C1 segment of cervical spinal cord (tissue), 14 donors: ENCODE results near the gene MTA1.
A peak's percentile ranks its signal among the peaks of the same experiment; 100 is the strongest.

ENCODE experiments used
- DNase-seq, 14 donors: peaks; one replicate each; lab custom pipeline; 2025; lab: John Stamatoyannopoulos, UW

MTA1 gene

DNA sequence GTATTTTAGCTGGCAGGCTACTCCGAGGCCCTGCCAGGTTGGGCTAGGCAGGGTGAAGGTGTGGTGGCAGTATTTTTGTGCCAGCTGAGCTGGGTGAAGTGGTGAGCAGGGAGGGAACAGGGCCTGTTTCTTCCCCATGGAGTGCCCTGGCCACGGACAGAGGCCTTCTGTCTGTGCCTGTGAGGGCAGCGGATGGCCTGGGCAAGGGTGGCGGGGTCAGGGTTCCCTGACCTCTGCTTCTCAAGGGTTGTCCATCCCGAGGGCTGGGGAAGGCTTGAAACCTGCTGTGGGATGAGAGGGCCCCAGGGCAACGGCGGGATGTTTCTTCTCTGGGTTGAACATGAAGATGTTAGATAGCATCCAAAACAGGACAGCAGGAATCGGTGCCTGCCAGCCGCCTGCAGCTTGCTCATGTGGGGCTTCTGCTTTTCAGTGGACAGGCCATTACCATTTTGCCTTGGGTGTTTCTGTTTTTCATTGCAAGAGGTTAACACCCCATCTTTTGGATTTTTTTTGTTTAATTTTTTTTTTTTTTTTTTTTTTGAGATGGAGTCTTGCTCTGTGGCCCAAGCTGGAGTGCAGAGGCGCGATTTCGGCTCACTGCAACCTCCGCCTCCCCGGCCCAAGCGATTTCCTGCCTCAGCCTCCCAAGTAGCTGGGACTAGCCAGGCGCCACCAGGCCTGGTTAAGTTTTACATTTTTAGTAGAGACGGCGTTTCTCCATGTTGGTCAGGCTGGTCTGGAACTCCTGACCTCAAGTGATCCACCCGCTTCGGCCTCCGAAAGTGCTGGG is 3.3 kb downstream of the MTA1 start:
- DNase-seq, result peak in 1 of 14 donors; percentile 23

DNA sequence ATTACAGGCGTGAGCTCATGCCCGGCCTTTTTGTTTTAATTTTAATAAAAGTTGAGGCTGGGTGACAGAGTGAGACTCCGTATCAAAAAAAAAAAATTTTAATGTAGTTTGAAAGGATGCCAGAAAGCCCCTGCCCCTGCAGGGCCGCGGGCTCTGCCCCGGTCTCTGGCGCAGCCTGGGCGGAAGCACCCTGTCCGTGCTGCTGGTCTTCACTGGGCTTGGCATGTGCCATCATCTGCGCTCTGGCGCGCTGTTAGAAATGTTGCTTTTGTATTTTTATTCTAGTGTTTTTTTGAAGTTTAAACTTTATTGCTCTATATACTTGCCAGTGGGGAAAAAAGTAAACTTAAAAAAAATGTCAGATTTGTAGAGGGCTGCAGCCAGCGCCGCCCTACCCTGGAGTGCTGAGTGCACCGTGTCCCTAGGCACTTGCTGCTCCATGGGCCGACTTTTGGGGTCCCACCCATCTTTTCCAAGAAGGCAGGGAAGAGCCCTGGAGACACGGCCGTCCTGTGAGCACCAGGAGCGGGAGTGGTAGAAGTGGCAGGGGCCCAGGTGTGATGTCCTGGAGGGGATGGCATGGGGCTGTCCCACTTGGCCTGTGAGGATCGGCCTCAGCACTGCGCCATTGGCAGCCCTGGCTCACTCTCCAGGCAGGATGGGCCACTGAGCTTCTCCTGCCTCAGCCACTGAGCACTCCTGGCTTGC is 4.0 kb downstream of the MTA1 start:
- no peak for DNase-seq

DNA sequence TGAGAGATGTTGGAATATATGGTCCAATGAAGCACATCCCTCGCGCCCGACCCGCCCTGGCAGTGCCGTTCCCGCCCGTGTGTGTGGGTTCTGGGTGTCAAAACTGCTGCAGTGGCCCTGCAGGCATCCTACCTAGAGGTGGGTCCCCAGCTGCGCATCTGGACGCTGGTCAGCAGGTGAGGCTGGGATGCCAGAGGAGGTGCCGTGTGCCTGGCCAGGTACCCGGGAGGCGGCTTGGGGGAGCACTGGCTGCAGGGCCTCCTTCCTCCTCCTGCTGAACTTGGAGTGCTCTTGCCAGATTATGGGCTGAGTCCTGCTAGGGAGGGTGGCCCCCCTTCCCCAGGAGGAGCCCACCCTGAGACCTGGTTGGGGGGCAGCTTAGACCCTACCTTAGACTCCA is 5.2 kb downstream of the MTA1 start:
- no peak for DNase-seq

DNA sequence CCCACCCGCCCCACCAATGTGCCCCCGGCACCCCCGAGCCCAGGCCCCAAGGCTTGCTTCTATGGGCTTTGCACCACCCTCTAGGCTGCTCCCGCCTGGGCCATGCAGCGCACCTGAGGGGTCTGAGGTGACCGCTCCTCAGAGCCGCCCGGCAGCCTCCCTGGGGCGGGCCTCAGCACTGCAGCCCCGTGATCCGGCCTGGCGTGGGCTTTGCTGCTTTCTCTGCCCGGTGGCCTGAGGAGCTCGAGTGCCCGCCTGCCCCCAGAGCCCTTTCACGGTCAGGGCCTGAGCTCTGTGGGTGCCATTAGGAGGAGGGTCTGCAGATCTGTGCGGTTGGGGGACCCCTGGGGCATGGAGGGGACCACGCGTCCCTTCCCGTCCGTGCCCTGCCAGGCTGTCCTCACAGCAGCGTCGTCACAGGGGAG is 6.2 kb downstream of the MTA1 start:
- no peak for DNase-seq

- DNase-seq, result no peak
Measured at GRCh38 chr14:105426416-105427130, 6.9 kb downstream of the MTA1 start.

- DNase-seq, result no peak
Measured at GRCh38 chr14:105427412-105427811, 7.8 kb downstream of the MTA1 start.

DNA sequence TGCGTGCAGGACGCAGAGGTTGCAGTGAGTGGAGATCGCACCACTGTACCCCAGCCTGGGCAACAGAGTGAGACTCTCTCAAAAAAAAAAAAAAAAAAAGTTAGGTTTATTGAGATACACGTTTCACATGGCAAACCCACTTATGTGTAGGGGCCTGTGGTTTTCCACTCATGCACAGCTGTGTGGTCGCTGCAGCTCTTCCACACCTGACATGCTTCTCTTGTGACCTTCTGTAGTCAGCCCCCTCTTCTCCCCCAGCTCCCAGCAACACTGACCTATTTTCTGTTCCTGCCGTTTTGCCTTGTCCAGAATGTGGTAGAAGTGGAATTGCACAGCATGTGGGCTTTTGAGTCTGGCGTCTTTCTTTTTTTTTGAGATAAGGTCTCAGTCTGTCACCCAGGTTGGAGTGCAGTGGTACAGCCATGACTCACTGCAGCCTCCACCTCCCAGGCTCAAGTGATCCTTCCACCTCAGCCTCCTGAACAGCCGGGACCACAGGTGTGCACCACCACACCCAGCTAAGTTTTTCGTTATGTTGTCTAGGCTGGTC is 8.4 kb downstream of the MTA1 start:
- no peak for DNase-seq

DNA sequence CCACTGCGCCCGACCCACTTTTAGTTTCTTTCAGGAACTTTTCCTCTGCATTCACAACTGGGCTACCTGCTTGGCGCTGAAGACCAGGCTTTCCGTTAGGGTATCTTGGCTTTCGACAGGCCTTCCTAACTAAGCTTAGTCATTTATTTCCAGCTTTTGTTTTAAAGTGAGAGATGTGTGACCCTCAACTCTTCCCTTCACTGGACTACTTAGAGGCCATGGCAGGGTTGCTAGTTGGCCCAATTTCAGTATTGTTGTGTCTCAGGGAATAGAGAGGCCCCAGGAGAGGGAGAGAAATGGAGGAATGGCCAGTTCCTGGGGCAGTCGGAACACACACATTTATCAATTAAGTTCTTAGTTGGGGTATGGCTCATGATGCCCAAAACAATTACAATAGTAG is 10.4 kb downstream of the MTA1 start:
- DNase-seq, result no peak

- DNase-seq, result no peak
Measured at GRCh38 chr14:105430565-105430964, 10.9 kb downstream of the MTA1 start.

GRCh38 chr14:105431256-105431655 is 11.6 kb downstream of the MTA1 start:
- no peak for DNase-seq

- no peak for DNase-seq
Measured at GRCh38 chr14:105432657-105433056, 13.0 kb downstream of the MTA1 start.

GRCh38 chr14:105433161-105433605 is 13.6 kb downstream of the MTA1 start:
- no peak for DNase-seq

DNA sequence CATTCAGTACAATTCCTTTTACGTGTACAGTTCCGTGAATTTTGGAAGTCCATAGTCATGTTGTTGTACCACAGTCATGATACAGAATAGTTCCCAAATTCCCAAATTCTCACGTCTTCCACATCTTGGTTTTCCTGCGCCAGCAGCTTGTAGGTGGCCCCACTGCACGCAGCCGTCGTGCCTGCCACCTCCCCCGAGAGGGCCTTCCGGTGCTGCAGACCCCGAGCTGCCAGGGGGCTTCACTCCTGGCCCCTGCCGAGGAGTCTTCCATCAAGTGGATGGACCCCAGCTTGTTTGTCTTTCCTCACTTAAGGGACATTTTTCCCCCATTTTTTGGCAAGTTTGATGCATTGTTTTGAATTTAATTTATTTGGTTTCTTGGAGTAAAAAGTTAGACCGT is 16.8 kb downstream of the MTA1 start:
- no peak for DNase-seq

- DNase-seq, result no peak
Measured at GRCh38 chr14:105436891-105437722, 17.5 kb downstream of the MTA1 start.

DNA sequence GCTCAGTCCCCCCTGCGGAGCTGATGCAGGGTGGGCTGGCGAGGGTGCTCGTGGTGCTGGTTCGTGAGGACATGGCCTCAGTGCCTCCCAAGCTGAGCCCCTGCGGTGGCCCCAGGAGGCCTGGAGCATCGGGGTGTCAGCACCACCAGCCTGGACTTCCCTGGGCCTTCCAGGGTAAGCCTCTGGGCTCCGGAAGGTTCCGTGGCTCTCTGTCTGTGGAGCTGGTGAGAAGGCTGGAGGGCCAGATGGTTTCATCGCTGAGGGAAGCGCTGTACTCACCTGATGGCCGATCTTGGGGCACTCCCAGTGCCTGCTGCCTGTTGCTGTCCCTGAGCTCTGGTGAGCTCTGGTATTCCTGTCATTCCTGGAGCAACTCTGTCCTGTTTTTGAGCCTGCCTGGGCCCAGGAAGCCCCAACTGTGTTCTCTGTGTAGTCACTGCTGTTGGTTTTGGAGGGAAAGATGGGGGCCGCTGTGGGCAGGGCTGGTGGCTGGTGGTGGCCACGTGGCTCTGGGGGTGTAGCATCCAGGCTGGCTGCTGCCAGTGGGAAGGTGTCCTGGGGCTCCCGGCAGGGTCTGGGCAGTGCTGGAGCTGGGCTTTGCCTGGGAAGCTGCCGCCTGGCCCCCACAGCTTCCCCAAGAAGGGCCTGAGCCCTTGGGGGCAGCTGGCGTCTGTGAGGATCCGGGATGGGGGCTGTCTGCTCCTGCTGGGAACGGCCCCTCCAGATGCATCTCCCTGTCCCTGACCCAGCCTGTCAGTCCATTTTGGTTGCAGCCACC is 18.3 kb downstream of the MTA1 start:
- no peak for DNase-seq

DNA sequence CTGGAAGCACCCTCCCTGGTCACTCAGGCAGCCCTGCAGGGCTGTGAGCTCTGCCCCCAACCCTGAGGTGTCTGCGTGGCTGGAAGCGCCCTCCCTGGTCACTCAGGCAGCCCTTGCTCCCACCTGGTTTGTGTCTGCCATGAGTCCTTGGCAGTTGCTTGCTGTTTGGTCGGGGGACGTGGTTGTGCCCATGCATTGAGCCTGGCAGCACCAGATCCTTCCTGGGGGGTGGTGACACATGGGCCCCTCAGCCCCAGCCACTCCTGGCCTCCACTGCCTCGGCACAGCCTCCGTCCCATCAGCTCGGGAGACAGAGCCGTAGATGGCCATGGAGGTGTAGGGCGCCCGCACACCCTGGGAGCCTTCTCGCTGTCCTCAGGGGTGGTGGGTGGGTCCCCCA is 19.6 kb downstream of the MTA1 start:
- no peak for DNase-seq

- peak in 1 of 14 donors; percentile 55 for DNase-seq
Measured at GRCh38 chr14:105439710-105440553, 20.3 kb downstream of the MTA1 start.

DNA sequence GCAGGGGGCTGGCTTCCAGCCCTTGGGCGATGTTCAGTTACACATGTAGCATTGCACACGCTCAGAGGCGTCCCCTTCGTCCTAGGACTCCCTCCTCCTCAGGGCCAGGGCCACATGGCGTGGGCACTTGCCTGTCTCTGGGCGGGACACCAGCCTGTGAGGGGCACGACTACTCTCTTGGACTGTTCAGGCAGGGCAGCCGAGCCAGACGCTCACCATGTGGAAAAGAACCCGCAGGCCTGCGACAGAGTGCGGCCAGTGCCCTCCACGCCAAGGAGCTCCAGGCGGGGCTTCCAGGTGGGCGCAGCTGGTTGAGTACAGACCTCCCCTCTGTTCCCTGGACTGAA is 20.9 kb downstream of the MTA1 start:
- DNase-seq, result no peak

DNA sequence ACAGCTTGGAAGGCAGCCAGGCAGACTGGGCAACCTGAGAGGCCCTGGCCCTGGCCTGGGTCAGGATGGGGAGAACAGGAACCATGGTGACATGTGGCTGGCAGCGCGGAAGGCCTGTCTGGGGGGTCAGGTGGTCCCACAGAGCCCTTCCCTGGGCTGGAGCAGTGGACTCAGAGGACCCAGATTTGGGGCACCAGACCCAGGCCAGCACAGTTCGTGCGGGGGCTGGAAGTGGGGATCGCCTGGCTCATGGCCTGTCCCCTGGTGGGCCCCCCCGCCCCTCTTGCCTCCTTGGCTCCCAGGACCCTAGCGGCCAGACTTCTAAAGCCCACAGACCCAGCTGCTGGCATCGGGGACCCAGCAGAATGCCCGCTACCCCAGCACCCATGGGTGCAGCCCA is 21.4 kb downstream of the MTA1 start:
- no peak for DNase-seq

DNA sequence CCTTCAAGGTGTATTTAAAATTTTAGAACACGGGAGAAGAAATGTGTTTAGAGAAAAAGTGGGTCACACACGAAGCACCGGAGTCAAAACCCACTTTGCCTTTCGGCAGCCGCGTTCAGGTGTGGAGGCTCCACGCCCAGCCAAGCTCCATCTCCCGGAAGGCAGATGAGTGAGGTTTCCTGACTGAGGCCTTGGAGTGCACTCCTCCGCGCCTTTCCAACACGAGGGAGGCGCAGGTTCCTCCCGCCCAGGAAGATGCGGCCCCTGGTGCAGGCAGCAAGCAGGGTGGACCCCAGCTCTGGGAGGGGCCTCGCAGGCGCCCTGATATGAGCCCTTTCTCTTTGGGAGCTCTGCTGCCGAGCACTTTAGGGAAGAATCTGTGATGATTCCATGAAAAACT is 22.5 kb downstream of the MTA1 start:
- DNase-seq, result no peak
